M059J (cell line): Measurements from ENCODE around the gene ZDHHC13. TPM values are rescaled to one million over a fixed set of nuclear protein-coding genes. Genes with fewer than 3 reads are reported as not detected.

ENCODE experiments used
- DNase-seq: peaks from one replicate; pipeline ENCODE4 v3.0.0-alpha.2; 2012; ENCODE audit warnings: low read depth
- total RNA-seq: library from RNA; depleted of rRNA; stranded (reverse); fragments of >200 nt; shearing (Covaris generic); gene quantifications from 2 replicates; pipeline ENCODE4 v1.2.3, GENCODE V29; 2014

Gene ZDHHC13
- total RNA-seq, 1 experiment from 2014 or later, result 55.5 TPM

DNA sequence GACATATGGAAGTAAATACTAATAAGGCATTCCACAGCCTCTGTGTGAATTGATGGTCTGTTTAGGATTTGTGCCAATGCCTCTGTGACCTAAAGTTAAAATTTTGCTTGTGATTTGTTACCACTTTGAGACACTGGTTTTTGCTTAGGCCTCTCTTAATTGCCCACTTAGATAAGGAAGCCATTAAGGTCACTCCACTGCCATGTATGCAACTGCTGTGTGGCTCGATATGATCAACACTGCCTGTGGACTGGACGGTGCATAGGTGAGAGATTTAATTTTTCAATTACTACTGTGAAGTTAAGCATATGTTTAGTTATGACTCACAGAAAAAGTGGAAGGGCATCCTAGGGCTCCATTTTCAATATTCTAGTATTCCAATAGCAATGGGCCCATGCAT, 47.9 kb downstream of the ZDHHC13 start:
- no peak for DNase-seq

- no peak for DNase-seq
Observed at GRCh38 chr11:19168090-19168489, 51.1 kb downstream of the ZDHHC13 start.

GRCh38 chr11:19173004-19173689, 56.2 kb downstream of the ZDHHC13 start:
- DNase-seq, result no peak

DNA sequence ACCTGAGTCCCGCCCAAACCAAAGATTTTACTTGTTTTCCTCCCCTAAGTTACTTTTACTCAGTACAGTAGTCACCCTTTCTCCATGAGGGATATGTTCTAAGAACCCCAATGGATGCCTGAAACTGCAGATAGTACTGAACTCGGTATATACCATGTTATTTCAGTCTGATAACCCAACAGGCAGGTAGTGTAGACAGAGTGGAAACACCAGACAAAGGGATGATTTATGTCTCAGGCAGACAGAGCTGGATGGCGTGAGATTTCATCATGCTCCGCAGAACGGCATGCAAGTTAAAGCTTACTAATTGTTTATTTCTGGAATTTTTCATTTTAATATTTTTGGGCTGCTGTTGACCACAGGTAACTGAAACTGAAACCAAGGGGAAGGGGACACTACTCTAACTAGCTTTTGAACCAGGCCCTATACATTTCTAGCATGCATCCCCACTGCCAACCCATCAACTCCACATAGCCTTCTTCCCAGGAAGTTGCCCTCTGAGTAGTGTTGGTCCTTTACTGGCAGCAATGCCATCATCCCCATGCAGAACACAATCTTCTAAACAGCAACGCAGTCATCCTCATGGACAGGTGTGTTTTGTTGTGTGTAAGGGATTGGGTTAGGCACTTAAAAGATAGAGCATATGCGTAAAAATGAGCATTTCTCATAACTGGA, 57.1 kb downstream of the ZDHHC13 start:
- DNase-seq, result no peak

DNA sequence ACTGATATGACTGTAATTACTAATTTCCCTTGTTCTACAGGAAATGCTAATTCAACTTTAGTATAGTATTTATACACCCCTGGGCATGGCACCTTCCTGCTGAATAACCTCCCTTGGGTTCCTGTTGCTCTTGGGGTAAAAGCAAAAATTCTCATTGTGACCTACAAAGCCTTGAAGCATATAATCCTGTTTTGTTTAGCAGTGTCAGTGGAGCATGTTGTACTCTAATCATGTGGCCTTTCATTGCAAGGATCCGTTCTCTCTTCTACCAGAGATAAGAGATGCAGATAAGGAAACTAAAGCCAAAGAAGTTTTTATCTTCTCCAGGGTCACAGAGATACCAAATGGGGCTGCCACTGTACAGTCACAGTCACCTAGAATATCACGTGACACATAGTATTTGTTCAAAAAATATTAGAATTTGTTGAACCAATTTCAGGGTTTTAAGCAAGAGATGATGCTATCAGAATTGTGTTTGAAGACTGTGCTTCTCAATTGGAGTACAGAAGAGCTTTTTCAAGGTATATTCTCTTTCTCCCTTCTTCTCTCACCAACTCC, 59.7 kb downstream of the ZDHHC13 start:
- no peak for DNase-seq

DNA sequence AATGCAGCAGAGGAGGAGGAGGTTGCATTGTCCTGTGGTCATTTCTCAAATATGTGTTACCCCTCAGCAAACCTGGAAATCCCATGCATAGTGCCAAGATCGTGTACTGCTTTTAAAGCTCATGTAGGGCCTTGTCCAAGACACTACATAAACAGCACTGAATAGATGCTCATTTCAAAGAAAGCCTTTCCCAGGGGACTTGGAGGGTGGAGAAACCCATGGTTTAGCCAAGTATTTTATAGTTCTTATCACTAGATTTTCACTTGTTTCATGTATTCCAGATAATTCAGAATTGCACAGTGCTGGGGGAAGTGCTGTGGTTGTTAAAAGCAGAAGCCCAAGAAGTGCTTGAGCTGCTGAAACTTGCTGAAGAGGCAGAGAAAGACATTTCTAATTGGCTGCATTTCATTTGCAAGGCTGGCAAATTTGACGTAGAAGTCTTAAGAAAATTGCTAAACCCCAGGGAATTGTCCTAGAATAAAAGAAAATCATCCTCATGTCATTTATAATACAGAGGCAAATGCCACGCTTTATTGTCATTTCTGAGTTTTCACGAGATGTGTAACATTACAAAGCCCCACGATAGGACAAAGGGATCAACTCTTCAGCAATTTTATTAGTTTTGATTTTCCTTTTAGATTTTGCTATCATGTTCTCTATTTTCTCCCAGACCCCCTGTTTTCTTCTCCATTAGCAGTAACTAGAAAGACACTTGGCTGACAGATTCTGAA, 64.7 kb downstream of the ZDHHC13 start:
- no peak for DNase-seq

DNA sequence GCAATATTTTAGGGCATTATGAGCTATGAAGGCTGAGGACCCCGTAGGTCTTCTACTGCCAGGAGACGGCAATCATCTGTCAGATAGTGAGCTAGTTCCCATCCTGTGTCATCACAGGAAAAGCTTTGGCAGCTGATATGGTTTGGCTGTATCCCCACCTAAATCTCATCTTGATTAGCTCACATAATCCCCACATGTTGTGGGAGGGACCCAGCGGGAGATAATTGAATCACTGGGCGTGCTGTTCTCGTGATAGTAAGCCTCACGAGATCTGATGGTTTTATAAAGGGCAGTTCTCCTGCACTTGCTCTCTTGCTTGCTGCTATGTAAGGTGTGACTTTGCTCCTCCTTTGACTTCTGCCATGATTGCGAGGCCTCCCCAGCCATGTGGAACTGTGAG, 66.7 kb downstream of the ZDHHC13 start:
- DNase-seq, result no peak

DNA sequence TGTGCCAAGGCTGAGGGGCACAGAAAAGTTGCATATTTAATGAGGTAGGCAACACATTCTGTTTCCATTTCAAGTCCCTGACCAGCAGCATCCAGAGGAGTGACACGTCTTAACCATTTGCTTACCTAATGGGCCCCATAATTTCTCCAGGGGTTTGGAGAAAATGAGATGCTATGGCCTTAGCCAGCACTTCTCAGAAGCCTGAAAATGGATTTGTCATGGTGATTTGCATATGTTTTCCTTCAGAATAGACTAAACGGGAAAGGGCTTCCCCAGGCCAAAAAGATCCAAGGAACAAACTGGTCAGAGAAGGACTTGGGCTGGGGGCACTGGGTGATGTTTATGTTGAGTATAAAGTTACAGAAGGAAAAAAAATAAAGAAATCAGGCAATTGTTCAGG, 68.1 kb downstream of the ZDHHC13 start:
- no peak for DNase-seq

DNA sequence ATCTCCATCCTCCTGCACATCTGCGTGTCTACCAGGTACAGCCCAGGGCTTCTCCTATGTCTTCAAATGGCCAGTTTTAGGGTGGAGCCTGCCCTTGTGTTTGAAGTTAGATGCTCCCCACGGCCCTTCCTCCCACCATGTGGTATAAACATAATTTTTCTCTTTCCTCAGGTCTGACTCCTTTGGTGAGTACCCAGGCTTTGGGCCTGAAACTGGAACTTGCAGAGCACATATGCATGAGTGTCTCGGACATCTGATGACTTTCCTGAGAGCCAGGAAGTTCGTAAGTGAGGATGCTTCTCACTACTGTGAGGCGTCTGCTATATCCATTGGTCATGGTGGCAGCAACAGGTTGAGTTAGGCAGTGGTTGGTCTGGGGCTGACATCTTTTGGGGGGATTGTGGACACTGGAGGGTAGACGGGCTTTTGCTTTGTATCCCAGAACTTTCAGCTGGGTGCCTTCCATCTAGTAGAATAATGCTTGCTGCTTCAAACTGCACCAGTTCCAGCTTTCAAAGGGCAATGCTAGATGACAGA, 68.6 kb downstream of the ZDHHC13 start:
- DNase-seq, result no peak

GRCh38 chr11:19187114-19187832, 70.3 kb downstream of the ZDHHC13 start:
- peak; percentile 33 for DNase-seq

DNA sequence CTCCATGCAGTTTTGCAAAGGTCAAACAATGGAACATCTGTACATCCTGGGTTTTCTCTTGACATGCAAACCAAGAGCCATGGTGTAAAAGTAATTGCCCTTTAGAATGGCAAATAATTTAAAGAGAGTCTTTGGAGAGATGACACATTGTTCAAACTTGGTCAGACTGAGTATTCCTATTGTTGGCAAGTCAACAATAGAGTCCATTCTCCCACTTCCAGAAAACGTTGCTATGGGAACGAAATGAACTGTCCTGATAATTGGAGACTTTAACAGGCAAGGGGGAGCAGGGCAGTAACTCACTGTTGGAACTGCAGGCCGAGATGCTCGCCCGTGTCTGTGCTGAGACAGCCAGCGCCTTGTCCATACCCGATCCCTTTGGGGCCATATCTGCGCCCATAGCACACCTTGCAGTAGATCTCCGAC, 70.9 kb downstream of the ZDHHC13 start:
- peak; percentile 9 for DNase-seq

DNA sequence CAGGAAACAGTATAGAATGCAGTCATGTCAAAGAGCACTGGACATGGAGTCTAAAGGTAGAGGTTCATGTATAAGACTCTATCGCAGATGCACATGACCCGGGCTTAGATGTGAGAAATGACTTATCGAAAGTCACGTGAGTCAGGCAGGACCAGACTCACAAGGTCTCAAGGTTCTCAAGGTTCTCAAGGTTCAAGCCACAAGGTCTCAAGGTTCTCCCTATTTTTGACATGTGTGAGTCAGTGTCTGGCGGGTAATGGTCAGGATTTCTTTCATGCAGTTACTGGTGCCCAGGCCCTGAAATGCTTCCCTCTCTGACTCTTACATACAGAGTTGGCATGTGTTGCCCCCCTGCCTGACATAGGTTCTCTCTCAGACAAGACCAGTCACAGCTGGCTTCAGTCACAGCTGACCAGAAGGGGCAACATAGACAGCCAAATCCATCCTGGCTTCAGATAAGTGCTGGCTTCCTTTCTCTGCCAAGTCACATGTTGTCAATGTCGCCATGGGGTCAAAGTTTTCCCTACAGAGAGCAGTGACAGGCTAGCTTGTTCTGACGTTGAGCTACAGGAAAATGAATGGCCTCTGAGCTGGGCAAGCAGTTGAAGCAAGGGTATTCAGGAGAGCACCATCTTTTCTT, 74.7 kb downstream of the ZDHHC13 start:
- DNase-seq, result no peak

- DNase-seq, result peak; percentile 46
Observed at GRCh38 chr11:19193916-19194315, 76.9 kb downstream of the ZDHHC13 start.

DNA sequence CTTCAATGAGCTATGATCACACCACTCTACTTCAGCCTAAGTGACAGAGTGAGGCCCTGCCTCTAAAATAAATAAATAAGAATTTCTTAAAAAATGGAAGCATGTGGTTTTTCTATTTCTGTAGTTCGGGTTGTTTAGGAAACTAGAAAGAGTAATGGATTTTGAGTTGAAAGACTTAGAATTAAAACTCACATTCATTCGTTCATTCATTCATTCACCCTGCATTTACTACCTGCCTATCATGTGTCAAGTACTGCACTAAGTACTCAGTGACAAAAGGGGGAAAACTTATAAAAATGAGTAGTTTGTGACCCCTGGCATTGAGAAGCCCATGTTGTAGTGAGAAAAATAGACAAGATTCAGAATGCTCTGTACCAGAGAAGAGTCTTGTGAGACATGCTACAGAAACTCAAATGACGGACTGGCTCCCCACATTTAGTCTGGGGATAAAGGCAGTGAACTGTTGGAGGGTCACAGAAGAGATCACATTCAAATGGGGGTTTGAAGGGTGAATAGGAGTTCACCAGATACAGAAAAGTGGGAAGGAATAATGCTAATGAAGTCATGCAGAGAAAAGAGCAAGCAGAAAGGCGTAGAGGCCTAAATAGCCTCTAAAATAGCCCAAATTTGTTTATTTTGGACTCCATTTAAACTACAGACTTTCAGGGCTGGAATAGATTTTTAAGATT, 77.8 kb downstream of the ZDHHC13 start:
- no peak for DNase-seq

DNA sequence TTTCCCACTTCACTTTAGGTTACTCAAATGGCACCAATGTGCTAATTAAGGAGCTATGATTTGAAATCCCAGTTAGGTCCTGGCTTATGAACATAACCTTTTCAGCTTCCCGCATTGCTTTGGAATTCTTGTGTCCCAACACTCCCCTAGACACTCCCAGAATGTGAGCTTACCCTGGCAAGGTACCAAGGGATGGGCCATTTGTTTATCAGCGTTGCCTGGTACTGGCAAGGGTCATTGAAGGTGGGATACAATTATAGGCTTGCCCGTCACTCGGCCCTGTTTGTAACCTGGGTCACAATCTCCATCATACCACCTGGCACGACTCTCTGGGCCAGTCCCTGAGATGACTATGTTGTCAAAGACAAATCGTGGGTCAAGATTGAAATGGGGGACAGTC, 79.5 kb downstream of the ZDHHC13 start:
- DNase-seq, result no peak

DNA sequence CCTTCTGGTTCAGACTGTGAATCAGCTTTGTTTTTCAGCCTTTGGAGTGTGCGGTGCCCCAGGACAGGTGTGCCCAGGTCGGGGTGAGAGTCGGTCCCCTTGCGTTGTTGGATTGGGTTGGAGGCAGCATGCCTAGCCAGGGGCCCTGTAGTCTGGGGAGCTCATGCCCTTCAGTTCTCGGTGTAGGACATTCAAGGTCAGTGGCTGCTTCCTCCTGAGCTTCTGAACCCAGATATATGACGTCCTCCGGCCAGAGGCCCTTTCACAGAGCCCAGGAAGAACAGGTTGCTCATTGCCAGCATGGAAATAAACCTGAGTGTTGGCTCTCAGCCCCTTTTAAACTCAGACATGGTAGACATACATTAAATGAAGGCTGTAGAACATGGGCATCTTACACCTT, 82.1 kb downstream of the ZDHHC13 start:
- no peak for DNase-seq

DNA sequence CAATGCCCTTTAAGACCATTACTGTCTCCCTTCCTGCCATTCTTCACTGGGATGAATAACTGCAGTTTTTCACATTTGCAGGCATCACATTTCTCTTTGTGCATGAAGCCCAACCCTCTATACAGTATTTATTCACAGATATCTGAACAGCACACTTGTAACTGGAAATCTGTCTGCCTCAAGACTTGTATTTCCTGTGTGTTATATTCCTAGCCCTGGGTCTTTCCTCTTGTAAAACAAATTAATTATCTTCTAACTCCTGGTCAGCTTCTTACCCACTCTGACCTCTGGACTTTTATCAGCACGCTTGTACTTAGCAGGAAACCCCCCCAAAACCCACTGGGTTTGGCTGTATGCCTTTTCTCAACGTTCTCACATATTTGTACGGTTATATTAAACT, 82.8 kb downstream of the ZDHHC13 start:
- peak; percentile 43 for DNase-seq

- peak; percentile 95 for DNase-seq
Observed at GRCh38 chr11:19200410-19201201, 83.6 kb downstream of the ZDHHC13 start.

GRCh38 chr11:19201737-19202605, 85.0 kb downstream of the ZDHHC13 start, which contains the start of gene CSRP3:
TSS of gene CSRP3 (minus strand) at chr11:19201983. CDS start at chr11:19192448, 9,535 bp downstream.
- DNase-seq, result peak; percentile 50
